WTC11 (cell line): ENCODE results near the gene PKLR. TPM values are rescaled to one million over a fixed set of nuclear protein-coding genes. Genes with fewer than 3 reads are reported as not detected.

Source experiments
- AFF4 ChIP-seq: sonication (generic); formaldehyde crosslinking; IDR thresholded peaks from 2 replicates; pipeline ENCODE4 v1.8.1; 2023; ENCODE audit warnings: mild to moderate bottlenecking, missing genetic modification reagents, borderline replicate concordance
- CDX4 ChIP-seq: fragments of 250-450 bp; sonication (Bioruptor Pico); IDR thresholded peaks from 2 replicates; pipeline ENCODE4 v1.9.0; 2021; ENCODE audit warnings: moderate library complexity, mild to moderate bottlenecking, inconsistent platforms, borderline replicate concordance
- CREB1 ChIP-seq: sonication (generic); formaldehyde crosslinking; IDR thresholded peaks from 2 replicates; pipeline ENCODE4 v1.8.0; 2023; ENCODE audit warnings: mild to moderate bottlenecking, missing genetic modification reagents
- E2F5 ChIP-seq: sonication (generic); formaldehyde crosslinking; IDR thresholded peaks from 2 replicates; pipeline ENCODE4 v1.8.1; 2022; ENCODE audit warnings: mild to moderate bottlenecking, moderate library complexity, missing genetic modification reagents
- ETV6 ChIP-seq: sonication (generic); formaldehyde crosslinking; IDR thresholded peaks from 2 replicates; pipeline ENCODE4 v1.8.1; 2022; ENCODE audit warnings: mild to moderate bottlenecking, missing genetic modification reagents
- FOXP1 ChIP-seq: sonication (generic); formaldehyde crosslinking; IDR thresholded peaks from 2 replicates; pipeline ENCODE4 v1.8.0; 2022; ENCODE audit warnings: missing genetic modification reagents, mild to moderate bottlenecking, moderate library complexity, borderline replicate concordance
- GABPB1 ChIP-seq: sonication (generic); formaldehyde crosslinking; IDR thresholded peaks from 2 replicates; pipeline ENCODE4 v1.8.1; 2023; ENCODE audit warnings: mild to moderate bottlenecking, missing genetic modification reagents
- HMGXB4 ChIP-seq: sonication (generic); formaldehyde crosslinking; IDR thresholded peaks from 2 replicates; pipeline ENCODE4 v1.8.1; 2023; ENCODE audit warnings: mild to moderate bottlenecking, moderate library complexity, missing genetic modification reagents
- JUN ChIP-seq: sonication (generic); formaldehyde crosslinking; IDR thresholded peaks from 2 replicates; pipeline ENCODE4 v1.8.0; 2023; ENCODE audit warnings: mild to moderate bottlenecking, missing genetic modification reagents
- KAT7 ChIP-seq: sonication (generic); formaldehyde crosslinking; IDR thresholded peaks from 2 replicates; pipeline ENCODE4 v1.8.1; 2023; ENCODE audit warnings: missing genetic modification reagents, mild to moderate bottlenecking, borderline replicate concordance
- MAX ChIP-seq: sonication (generic); formaldehyde crosslinking; IDR thresholded peaks from 2 replicates; pipeline ENCODE4 v1.8.0; 2022; ENCODE audit warnings: mild to moderate bottlenecking, missing genetic modification reagents
- SP1 ChIP-seq: sonication (generic); formaldehyde crosslinking; conservative IDR thresholded peaks from 2 replicates; pipeline ENCODE4 v1.8.1; 2022; ENCODE audit warnings: missing genetic modification reagents
- TP53 ChIP-seq: sonication (generic); formaldehyde crosslinking; IDR thresholded peaks from 2 replicates; pipeline ENCODE4 v1.8.1; 2023; ENCODE audit warnings: mild to moderate bottlenecking, missing genetic modification reagents
- USF2 ChIP-seq: sonication (generic); formaldehyde crosslinking; IDR thresholded peaks from 2 replicates; pipeline ENCODE4 v1.8.1; 2023; ENCODE audit warnings: mild to moderate bottlenecking, missing genetic modification reagents, moderate library complexity
- ZBTB21 ChIP-seq: sonication (generic); formaldehyde crosslinking; IDR thresholded peaks from 2 replicates; pipeline ENCODE4 v1.8.1; 2023; ENCODE audit warnings: mild to moderate bottlenecking, missing genetic modification reagents, borderline replicate concordance
- ZNF121 ChIP-seq: sonication (generic); formaldehyde crosslinking; IDR thresholded peaks from 2 replicates; pipeline ENCODE4 v1.8.0; 2023; ENCODE audit warnings: missing genetic modification reagents
- ZNF281 ChIP-seq: sonication (generic); formaldehyde crosslinking; IDR thresholded peaks from 2 replicates; pipeline ENCODE4 v1.8.0; 2023; ENCODE audit warnings: mild to moderate bottlenecking, missing genetic modification reagents
- ZNF423 ChIP-seq: fragments of 250-450 bp; sonication (Bioruptor Pico); IDR thresholded peaks from 2 replicates; pipeline ENCODE4 v2.1.2; 2022; ENCODE audit warnings: mild to moderate bottlenecking, moderate library complexity
- ZNF532 ChIP-seq: fragments of 250-450 bp; sonication (Bioruptor Pico); IDR thresholded peaks from 2 replicates; pipeline ENCODE4 v1.9.0; 2021; ENCODE audit warnings: mild to moderate bottlenecking, borderline replicate concordance
- ZSCAN18 ChIP-seq: fragments of 250-450 bp; sonication (Bioruptor Pico); IDR thresholded peaks from 2 replicates; pipeline ENCODE4 v2.1.2; 2022; ENCODE audit warnings: mild to moderate bottlenecking, moderate library complexity
- total RNA-seq: library from RNA; stranded (reverse); gene quantifications from 3 replicates; pipeline ENCODE4 v1.2.3, GENCODE V29; 2021

Gene PKLR
- total RNA-seq, 1 experiment from 2014 or later, result 1.5 TPM

- TF ChIP-seq ZSCAN18 (no peak), E2F5 (CRISPR knock-in tag) (peak; percentile 82; the same call in 1 of the 2 replicates), KAT7 (CRISPR knock-in tag) (no peak), ZNF532 (CRISPR knock-in tag) (no peak), ZNF121 (CRISPR knock-in tag) (no peak), CREB1 (CRISPR knock-in tag) (no peak), AFF4 (CRISPR knock-in tag) (no peak), FOXP1 (peak; percentile 21; the same call in 1 of the 2 replicates), SP1 (peak; percentile 37; the same call in 1 of the 2 replicates), ZNF423 (CRISPR knock-in tag) (peak; percentile 66), TP53 (CRISPR knock-in tag) (0 out of 2 replicates have a peak, but pooled peaks have one; percentile 57), MAX (CRISPR knock-in tag) (peak; percentile 59; the same call in 1 of the 2 replicates), ETV6 (CRISPR knock-in tag) (peak; percentile 61; the same call in 1 of the 2 replicates), HMGXB4 (peak; percentile 98), CDX4 (CRISPR knock-in tag) (no peak), USF2 (CRISPR knock-in tag) (peak; percentile 8; the same call in 1 of the 2 replicates), GABPB1 (CRISPR knock-in tag) (no peak), JUN (no peak), ZBTB21 (CRISPR knock-in tag) (no peak), ZNF281 (CRISPR knock-in tag) (no peak)
Observed at GRCh38 chr1:155322953-155323728, 21.9 kb upstream of the PKLR start (continued).
